Esophagus squamous epithelium (tissue), 5 donors: ENCODE results near the gene TMEM30A. TPM values are rescaled to one million over a fixed set of nuclear protein-coding genes. Genes with fewer than 3 reads are reported as not detected.
A peak's percentile ranks its signal among the peaks of the same experiment; 100 is the strongest.

Source experiments
- DNase-seq: peaks from one replicate; lab custom pipeline; 2025; lab: John Stamatoyannopoulos, UW
- H3K27ac ChIP-seq, 4 donors: fragments of 200-600 bp; sonication (generic); one replicate each; pipeline ENCODE4 v1.5.1; 2016 to 2019; ENCODE audit warnings: mild to moderate bottlenecking in 1 of 4
- H3K27me3 ChIP-seq, 4 donors: fragments of 200-600 bp; sonication (generic); 1 replicate in 3 of 4; 2 replicates in 1 of 4; pipeline versions ENCODE4 v1.5.1 to v1.6.0; 2017 to 2021; ENCODE audit warnings: antibody characterized with exemption in 1 of 4
- H3K36me3 ChIP-seq, 3 donors: fragments of 200-600 bp; sonication (generic); one replicate each; pipeline ENCODE4 v1.5.1; 2016 to 2019
- H3K4me1 ChIP-seq, 3 donors: fragments of 200-600 bp; sonication (generic); one replicate each; pipeline ENCODE4 v1.5.1; 2017 to 2019
- H3K4me3 ChIP-seq, 4 donors: fragments of 200-600 bp; sonication (generic); 1 replicate in 3 of 4; 2 replicates in 1 of 4; pipeline ENCODE4 v1.5.1; 2016 to 2019; ENCODE audit warnings: mild to moderate bottlenecking in 2 of 4, moderate library complexity in 1 of 4
- H3K9me3 ChIP-seq, 3 donors: fragments of 200-600 bp; sonication (generic); one replicate each; pipeline ENCODE4 v1.5.1; 2016 to 2019
- POLR2A ChIP-seq, 4 donors: fragments of 450-650 bp; IDR thresholded peaks; one replicate each; pipeline ENCODE4 v1.6.1; 2017; ENCODE audit warnings: antibody characterized with exemption in 4 of 4, mild to moderate bottlenecking in 4 of 4, moderate library complexity in 3 of 4
- WGBS, 2 donors: methylation state at CpG; one replicate each; pipeline ENCODE4 v1.1.5; 2018; 5-methylcytosine and 5-hydroxymethylcytosine counted together
- intact Hi-C: fragments of 100-400 bp; cut with DNase I; formaldehyde crosslinking; loops from one replicate; pipeline ENCODE4 v1.15.0; 2022
- total RNA-seq, 4 donors: library from RNA; depleted of rRNA; stranded (reverse); fragments of >200 nt; gene quantifications; one replicate each; pipeline ENCODE4 v1.1.0, GENCODE V29; 2016
- TF ChIP-seq, protein P1 (sequence below), 6 experiments: fragments of 450-650 bp in 4 of 6; fragments of 200-600 bp in 2 of 6; sonication (generic) in 2 of 6; IDR thresholded peaks; one replicate each; pipeline ENCODE4 v1.5.1; 2016 to 2019; ENCODE audit warnings: antibody characterized with exemption in 6 of 6, mild to moderate bottlenecking in 4 of 6, moderate library complexity in 4 of 6
- donor health status: DM: yes; HTN: yes; CAD: no.

TMEM30A gene
- total RNA-seq, 4 donors from 2014 or later: 51.3 to 97.0 (median 72.3) TPM

DNA sequence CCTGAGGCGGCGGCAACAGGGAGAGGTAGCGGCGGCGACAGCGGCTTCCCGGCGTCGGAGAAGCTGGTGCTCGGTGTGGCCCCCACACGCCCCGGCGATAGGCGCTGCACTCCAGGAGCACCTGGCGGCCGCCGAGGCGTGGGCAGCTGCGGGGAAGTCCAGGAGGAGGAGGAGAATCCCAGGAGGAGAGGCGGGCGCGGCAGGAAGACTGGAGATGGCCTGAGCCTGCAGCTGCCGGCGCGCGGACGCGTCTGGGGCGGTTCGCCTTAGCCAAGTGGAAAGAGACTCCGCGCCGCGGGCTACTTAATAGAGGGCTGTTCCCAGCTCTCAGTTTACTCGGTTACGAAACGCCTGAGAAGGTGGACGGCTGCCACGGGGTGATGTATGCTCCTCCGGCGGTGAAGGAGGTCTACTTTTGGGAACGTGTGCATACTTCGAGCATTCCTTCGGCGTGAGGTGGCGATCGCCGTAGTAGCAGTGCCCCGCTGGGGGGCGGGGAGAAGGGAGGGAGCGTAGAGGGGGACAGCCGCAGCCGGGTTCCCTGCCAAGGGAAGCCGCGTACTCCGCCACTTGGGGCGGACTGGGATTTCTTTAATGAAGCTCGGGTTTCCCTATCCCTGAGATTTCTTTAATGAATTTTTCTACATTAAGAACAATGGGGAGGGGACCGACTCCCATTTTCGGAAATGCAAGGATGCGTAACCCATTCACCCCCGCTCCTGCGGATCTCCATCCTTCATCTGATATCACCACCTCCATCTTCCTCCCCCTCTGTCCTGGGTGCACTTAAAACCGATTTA is 78.6 kb downstream of the TMEM30A start, which contains the start of gene COL12A1:
Gene COL12A1 (minus strand): TSS at position 278 of the 800 bp plus-strand sequence. CDS start 3,261 bp downstream, outside the sequence.
- Histone ChIP-seq H3K4me3 (peak within 1 kb of the TSS; percentile 39 to 71 (median 55)), H3K27me3 (peaks cover 0 to 76% (median 3%) of the 10 kb centered on the region in 4 donors), H3K9me3 (no peaks in the 10 kb centered on the region), H3K36me3 (no peaks in the 10 kb centered on the region), H3K27ac (peak within 1 kb of the TSS; percentile 64 to 93 (median 84)), H3K4me1 (peaks cover 9 to 78% (median 26%) of the 10 kb centered on the region in 3 donors)
- WGBS, 2 donors: 1% methylated on average over 18 to 36 of the region's 64 CpGs
- intact Hi-C loops: loop anchor here (10.0 kb wide), 3 partner anchors 801 to 1231 kb away; no protein-coding TSS in a partner anchor
- TF ChIP-seq, protein P1, sequence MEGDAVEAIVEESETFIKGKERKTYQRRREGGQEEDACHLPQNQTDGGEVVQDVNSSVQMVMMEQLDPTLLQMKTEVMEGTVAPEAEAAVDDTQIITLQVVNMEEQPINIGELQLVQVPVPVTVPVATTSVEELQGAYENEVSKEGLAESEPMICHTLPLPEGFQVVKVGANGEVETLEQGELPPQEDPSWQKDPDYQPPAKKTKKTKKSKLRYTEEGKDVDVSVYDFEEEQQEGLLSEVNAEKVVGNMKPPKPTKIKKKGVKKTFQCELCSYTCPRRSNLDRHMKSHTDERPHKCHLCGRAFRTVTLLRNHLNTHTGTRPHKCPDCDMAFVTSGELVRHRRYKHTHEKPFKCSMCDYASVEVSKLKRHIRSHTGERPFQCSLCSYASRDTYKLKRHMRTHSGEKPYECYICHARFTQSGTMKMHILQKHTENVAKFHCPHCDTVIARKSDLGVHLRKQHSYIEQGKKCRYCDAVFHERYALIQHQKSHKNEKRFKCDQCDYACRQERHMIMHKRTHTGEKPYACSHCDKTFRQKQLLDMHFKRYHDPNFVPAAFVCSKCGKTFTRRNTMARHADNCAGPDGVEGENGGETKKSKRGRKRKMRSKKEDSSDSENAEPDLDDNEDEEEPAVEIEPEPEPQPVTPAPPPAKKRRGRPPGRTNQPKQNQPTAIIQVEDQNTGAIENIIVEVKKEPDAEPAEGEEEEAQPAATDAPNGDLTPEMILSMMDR (IDR thresholded peaks at IDR 0.05): no peak
- peak in 2 of 4 donors; percentile 53 to 67 for TF ChIP-seq POLR2A (IDR thresholded peaks at IDR 0.05)
- peak; percentile 22 for DNase-seq

DNA sequence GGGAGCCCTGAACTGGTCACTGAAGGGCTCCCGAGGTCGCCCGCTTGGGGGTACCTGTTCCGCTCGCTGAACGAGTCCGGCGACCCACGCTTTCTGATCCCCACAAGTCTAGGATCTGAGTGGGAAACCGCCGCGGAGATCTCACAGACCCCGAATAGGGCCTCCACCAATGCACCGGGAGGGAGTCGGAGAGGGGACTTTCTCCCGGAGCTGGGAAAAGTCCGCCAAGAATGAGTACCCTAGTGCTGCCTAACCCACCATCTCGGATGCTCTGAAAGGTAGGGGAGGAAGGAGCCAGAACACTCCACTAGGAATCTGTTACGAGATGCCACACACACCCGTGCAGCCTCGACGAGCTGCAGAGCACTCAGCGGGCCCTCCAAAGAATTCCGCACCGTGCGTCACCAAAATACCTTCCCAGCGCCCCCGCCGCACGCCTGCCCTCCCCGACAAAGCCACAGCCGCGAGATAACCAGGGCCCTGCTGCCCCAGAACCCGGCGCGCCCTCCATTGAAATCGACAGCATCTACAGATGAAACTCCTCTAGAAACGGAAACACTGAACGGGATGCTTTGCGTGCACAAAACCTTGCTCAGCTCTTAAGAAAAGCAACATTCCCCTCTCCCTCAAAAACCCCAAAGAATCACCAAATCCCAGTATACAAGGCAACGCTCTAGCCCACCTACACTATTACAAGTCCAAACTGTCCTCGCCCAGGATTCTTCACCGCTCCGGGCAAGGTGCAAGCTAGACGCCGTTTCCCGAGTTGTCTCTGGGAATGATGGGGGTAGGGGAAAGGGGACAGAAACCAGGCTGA is 79.4 kb downstream of the TMEM30A start:
- intact Hi-C loops: loop anchor here (10.0 kb wide), 3 partner anchors 800 to 1230 kb away; no protein-coding TSS in a partner anchor
- Histone ChIP-seq H3K36me3 (no peaks in the 10 kb centered on the region), H3K4me3 (peak overlapping the region; percentile 39 to 71 (median 55)), H3K27ac (peak overlapping the region; percentile 64 to 93 (median 84)), H3K9me3 (no peaks in the 10 kb centered on the region), H3K4me1 (peaks cover 9 to 76% (median 26%) of the 10 kb centered on the region in 3 donors), H3K27me3 (peaks cover 0 to 79% (median 3%) of the 10 kb centered on the region in 4 donors)
- 0 to 2% methylated on average over 1 to 16 of the region's 47 CpGs for WGBS, 2 donors
- TF ChIP-seq, protein P1 (IDR thresholded peaks at IDR 0.05): no peak
- TF ChIP-seq POLR2A (IDR thresholded peaks at IDR 0.05): no peak
- no peak for DNase-seq

DNA sequence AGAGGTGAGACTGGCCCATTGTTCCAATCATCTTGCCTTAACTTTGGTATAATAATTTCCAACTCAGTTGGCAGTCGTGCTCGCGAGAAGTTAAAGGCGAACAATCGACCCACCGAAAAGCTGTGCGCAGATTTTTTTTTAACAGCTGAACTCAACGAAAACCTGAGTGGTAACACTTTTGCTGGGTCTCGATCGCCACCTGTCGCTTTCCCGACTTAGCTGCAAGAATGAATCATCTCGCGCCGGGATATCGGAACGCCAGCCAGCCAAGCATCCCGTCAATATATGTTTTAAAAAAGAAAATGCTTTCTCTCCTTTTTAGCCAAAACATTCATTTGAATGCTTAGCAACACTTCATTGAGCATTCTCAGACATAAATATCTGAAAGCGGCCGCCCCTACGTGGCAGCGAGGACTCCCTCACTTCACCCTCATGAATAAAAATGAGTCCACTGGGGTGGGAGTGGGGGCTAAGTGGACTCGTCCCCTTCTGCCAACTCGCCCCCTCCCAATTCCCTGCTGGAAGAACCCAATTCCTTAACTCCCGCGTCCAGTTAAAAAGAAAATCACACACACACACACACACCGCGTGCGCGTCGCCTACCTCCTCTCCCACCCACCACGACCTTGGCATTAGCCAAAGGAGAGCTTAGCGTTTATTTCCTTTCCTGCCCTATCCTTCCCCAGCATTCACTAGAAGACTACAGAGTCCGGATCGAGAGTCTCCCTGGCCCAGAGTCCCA is 80.2 kb downstream of the TMEM30A start:
- H3K36me3 ChIP-seq: no peaks in the 10 kb centered on the region
- intact Hi-C loops: loop anchor here (10.0 kb wide), 3 partner anchors 800 to 1230 kb away; no protein-coding TSS in a partner anchor
- 0 to 6% methylated on average over 32 to 35 of the region's 35 CpGs for WGBS, 2 donors
- TF ChIP-seq POLR2A (IDR thresholded peaks at IDR 0.05): no peak
- TF ChIP-seq, protein P1 (IDR thresholded peaks at IDR 0.05): peak in 4 of 6 experiments; percentile 57 to 82 (median 73)
- peak overlapping the region; percentile 64 to 93 (median 84) for H3K27ac ChIP-seq
- peak overlapping the region; percentile 39 to 71 (median 55) for H3K4me3 ChIP-seq
- no peak for DNase-seq
- peaks cover 9 to 76% (median 26%) of the 10 kb centered on the region in 3 donors for H3K4me1 ChIP-seq
- peaks cover 0 to 80% (median 3%) of the 10 kb centered on the region in 4 donors for H3K27me3 ChIP-seq
- no peaks in the 10 kb centered on the region for H3K9me3 ChIP-seq

DNA sequence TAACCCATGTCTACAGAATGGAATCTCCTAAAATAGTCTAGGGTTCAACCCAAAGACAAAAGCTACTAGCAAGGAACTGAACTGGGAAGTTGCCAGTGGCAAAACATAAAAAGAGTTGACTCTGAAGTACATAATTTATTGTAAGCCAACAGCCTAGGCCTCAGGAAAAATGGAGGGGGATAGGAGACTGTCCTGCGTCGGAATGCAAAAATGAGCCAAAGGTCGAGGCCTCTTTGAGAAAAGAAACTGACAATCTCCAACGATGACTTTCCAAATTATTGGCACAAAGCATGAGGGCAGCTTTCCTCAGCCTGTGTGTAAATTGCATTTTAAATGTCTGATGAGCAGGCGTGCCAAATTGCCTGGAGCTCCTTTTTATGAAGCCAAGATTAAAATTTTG is 80.9 kb downstream of the TMEM30A start:
- peaks cover 9 to 71% (median 24%) of the 10 kb centered on the region in 3 donors for H3K4me1 ChIP-seq
- H3K27me3 ChIP-seq: peaks cover 0 to 78% (median 3%) of the 10 kb centered on the region in 4 donors
- H3K36me3 ChIP-seq: no peaks in the 10 kb centered on the region
- no peaks in the 10 kb centered on the region for H3K9me3 ChIP-seq
- 12 to 20% methylated on average over 5 of the region's 5 CpGs for WGBS, 2 donors
- H3K4me3 ChIP-seq: peak overlapping the region in 3 of 4 donors; percentile 51 to 71 (median 59)
- intact Hi-C loops: loop anchor here (10.0 kb wide), 3 partner anchors 799 to 1229 kb away; no protein-coding TSS in a partner anchor
- no peak for DNase-seq
- peak overlapping the region; percentile 17 to 93 (median 84) for H3K27ac ChIP-seq
- TF ChIP-seq, protein P1 (IDR thresholded peaks at IDR 0.05): no peak
- no peak for TF ChIP-seq POLR2A (IDR thresholded peaks at IDR 0.05)

Other genes starting within 250 kb of the TMEM30A start
- 100 to 1,000 TPM in 1 of 4 donors, 10 to 100 TPM in 3; 15.6 to 131 (median 34.3) TPM for gene COL12A1, start 78.7 kb downstream of the TMEM30A start, total RNA-seq
- 100 to 1,000 TPM; 192 to 530 (median 330) TPM for gene COX7A2, start 41.0 kb downstream of the TMEM30A start, total RNA-seq
- gene FILIP1, start 209.0 kb upstream of the TMEM30A start, total RNA-seq: 10 to 100 TPM in 1 of 4 donors, 1 to 10 TPM in 1, under 1 TPM in 2; 0.49 to 13.4 (median 2.3) TPM